8988T (cell line): ENCODE measurements around the gene ANTKMT.
"Not testable (repeated sequence)": the region's sequence is repeated elsewhere in the genome, so short reads cannot be mapped to it uniquely, and the experiment has no call there.

ENCODE experiments used
- DNase-seq: peaks from one replicate; pipeline ENCODE4 v3.0.0; 2011

The ANTKMT gene

DNA sequence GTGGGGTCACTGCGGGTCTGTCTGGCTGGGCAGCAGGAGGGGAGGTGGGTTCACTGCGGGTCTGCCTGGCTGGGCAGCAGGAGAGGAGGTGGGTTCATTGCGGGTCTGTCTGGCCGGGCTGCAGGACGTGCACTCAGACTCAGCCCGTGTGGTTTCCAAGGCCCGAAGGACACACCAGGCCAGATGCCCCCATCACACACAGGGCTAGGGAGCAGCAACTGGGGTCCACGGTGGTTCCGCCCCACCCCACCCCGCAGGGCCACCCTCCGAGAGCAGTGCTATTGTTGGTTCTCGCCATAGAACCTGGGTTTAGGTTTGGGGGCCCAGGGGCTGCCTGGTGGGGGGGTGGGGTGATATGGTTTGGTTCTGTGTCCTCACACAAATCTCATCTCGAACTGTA is 25.7 kb downstream of the ANTKMT start:
- DNase-seq: no peak

- no peak for DNase-seq
These were observed 27.2 kb downstream of the ANTKMT start for GRCh38 chr16:747978-748746.

DNA sequence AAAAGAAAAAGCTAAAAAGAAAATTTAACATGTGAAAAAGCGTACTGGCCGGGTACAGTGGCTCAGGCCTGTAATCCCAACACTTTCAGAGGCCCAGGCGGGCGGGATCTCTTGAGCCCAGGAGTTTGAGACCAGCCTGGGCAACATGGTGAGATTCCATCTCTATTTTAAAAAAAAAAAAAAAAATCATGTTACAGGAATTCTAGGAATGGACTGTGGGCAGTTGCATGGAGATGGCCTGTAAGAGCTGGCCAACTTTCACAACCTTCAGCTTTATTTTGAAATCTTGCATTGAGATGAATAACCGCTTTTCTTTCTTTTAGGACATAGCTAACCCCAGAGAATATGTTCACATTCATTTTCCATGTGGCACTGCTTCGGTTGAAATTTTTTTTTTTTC is 28.1 kb downstream of the ANTKMT start:
- no peak for DNase-seq

DNA sequence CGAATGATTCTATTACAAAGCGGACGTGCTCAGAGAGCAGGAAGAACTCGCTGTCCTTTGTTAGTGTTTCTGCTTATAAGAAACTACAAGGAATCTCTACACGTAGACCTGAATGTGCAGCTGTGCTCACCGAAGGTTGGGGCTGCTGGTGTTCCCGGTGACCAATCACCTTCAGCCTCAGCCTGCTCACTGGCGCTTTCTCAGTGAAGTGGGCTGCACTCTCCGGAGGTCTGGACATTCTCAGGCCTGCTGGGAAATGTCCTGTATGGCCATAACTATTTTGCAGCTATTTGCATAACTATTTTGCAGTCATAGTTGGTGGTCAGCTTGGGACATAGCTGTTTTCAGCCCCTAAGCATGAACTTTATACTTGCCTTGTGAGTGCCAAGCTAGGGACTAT is 29.5 kb downstream of the ANTKMT start:
- DNase-seq: no peak

GRCh38 chr16:751152-752006 is 30.4 kb downstream of the ANTKMT start:
- DNase-seq: no peak

DNA sequence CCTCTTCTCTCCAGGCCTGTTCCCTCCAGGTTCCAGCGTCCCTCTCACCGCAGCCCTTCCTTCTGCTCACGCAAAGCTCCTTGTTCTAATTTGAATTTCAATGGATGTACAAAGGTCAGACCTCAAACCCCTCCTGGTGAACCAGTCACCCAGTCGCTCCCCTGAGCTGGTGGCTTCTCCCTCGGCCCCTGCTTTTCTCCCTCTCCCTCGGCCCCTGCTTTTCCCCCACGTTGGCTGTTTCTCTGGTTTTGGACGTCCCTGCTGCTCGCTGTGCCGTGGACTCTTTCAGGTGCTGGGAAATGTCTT is 31.0 kb downstream of the ANTKMT start:
- no peak for DNase-seq

DNA sequence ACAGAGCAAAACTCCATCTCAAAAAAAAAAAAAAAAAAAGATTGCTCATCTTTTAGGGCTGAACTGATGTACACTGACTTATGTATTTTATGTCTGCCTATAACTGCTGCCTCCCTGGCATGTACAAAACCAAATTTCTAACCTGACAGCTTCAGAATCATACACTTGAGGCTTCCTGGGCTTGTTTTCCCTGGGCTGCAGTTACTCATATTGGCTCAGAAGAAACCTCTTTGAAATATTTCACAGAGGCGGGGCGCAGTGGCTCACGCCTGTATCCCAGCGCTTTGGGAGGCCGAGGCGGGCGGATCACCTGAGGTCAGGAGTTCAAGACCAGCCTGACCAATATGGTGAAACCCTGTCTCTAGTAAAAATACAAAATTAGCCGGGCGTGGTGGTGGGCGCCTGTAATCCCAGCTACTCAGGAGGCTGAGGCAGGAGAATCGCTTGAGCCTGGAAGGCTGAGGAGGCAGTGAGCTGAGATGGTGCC is 33.2 kb downstream of the ANTKMT start:
- not testable (repeated sequence) for DNase-seq

GRCh38 chr16:754656-755055 is 33.7 kb downstream of the ANTKMT start:
- DNase-seq: no peak

DNA sequence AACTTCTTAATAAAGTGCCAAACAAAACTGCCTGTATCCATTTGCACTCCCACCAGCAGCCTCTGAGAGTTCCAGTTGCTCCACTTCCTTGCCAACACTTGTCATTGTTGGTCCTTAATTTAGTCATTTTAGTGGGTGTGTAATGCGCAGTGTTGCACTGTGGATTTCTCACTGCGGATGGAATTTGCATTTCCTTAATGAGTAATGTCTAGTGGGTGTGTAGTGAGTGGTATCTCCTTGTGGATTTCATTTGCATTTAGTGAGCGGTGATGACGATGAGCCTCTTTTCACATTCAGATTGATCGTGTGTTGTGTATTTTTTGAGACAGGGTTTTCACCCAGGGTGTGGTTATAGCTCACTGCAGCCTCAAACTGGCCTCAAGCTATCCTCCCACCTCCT is 35.5 kb downstream of the ANTKMT start:
- DNase-seq: no peak

- DNase-seq: no peak
These were observed 38.4 kb downstream of the ANTKMT start for GRCh38 chr16:759110-759910.

DNA sequence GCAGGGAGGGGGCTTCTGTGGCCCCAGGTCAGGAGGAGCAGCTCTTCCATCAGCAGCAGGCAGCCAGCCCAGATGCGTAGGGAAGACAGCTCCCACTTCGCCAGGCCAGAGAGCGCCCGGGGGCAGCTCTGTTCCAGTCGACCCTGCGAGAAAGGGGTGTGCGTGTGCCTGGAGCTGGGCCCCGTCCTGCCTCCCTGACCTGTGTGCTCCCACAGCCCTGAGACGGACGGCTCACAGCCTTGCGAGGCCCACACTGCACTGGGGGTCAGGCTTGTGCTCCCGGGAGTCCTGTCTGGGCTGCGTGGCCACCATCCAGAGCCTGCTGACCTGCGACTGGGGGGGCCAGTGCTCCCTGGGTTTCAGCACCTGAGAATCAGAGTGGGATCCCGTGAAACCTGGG is 39.1 kb downstream of the ANTKMT start:
- DNase-seq: no peak

GRCh38 chr16:760545-761343 is 39.8 kb downstream of the ANTKMT start, which contains the start of gene MSLN:
MSLN (plus strand) TSS chr16:760734; CDS start chr16:762681, 1,947 bp downstream.
- no peak for DNase-seq

DNA sequence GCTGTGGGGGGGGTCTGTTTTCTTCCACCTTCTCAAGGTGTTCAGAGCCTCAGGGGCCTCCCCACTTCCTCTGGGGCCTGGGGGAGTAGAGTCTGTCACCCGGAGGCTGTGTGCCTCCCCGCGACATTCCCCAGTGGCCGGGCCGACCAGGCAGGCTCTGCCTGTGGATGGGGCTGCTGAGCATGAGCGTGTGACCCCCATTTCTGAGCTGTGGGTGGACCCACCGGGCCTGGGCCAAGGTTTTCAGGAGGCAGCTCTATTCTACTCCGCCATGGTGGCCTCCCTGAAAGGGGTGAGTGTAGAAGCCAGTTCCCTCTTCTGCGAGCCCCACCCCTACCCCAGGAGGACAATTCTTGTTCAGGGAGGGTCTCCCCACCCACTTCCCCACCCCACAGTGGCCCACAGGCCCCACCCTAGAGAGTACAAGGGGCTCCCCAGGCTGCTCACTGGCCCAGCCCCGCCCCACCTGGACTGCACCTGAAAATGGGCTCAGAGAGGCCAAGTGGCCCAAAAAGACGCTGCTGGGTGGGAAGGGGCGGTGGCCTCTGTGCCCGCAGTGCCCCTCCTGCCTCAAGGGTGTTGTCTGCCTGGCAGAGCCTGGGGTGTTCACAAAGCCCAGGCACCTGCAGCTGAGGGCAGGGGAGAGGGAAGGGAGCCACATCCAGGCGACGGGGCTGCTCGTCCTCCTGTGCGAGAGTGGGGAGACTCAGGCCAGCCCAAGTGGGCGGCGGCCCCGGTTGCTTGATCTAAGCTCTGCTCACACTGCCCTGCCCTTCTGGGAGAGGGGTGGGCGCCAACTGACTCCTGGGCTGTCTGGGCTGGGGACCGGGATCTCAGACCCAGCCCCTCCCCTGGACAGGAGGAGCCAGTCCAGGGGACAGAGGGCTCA is 40.9 kb downstream of the ANTKMT start:
- no peak for DNase-seq

- no peak for DNase-seq
These were observed 41.8 kb downstream of the ANTKMT start for GRCh38 chr16:762595-763268.

- no peak for DNase-seq
These were observed 42.6 kb downstream of the ANTKMT start for GRCh38 chr16:763369-764183.

DNA sequence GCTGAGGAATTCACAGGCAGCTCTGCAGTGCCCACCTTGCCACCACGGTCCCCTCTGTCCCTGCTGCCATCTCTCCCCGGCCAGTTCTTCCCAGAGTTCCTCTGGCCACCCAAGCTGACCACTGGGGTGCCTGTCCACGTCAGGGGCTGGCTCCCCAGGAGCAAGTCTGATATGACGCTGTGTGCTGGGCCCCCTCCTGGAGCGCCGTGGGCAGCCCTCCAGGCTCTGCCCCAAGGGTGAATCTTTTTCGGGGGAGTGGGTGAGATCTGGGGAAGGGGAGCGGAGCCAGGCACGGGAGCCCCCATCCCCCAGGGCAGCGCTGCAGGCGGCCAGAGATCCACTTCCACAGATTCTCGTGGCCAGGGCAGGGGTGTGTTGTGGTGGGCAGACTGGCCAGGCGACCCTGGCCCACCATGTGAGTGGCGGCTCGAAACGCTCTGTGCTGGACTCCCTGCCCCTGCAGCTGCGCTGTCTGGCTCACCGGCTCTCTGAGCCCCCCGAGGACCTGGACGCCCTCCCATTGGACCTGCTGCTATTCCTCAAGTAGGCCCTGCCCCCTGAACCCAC is 43.3 kb downstream of the ANTKMT start:
- no peak for DNase-seq

GRCh38 chr16:764848-765487 is 44.0 kb downstream of the ANTKMT start:
- no peak for DNase-seq

GRCh38 chr16:765488-765865 is 44.5 kb downstream of the ANTKMT start:
- DNase-seq: no peak
